Osteoblast (primary cell): ENCODE results near the gene FOXD4L3. TPM values are rescaled to one million over a fixed set of nuclear protein-coding genes. Genes with fewer than 3 reads are reported as not detected.
"Not testable (repeated sequence)": the region's sequence is repeated elsewhere in the genome, so short reads cannot be mapped to it uniquely, and the experiment has no call there.

Experiments used
- DNase-seq: peaks from one replicate; pipeline ENCODE4 v3.0.0; 2011; ENCODE audit warnings: low spot score, mixed read lengths; ENCODE audit not compliant: insufficient read length; ENCODE audit errors: missing footprints
- H2AFZ ChIP-seq: 2 replicates; pipeline ENCODE4 v1.6.0; 2011; ENCODE audit warnings: mild to moderate bottlenecking, low read length
- H3K27ac ChIP-seq: 2 replicates; pipeline ENCODE4 v1.5.1; 2011; ENCODE audit warnings: mild to moderate bottlenecking, low read depth, low read length, moderate library complexity
- H3K27me3 ChIP-seq: 2 replicates; pipeline ENCODE4 v1.6.0; 2012; ENCODE audit warnings: mild to moderate bottlenecking, control low read depth, inconsistent platforms, low read length, moderate library complexity; ENCODE audit not compliant: insufficient read depth
- H3K36me3 ChIP-seq: 2 replicates; pipeline ENCODE4 v1.5.1; 2011; ENCODE audit warnings: mild to moderate bottlenecking, low read length, control low read depth, moderate library complexity; ENCODE audit not compliant: insufficient read depth
- H3K4me1 ChIP-seq: 2 replicates; pipeline ENCODE4 v1.5.1; 2011; ENCODE audit warnings: mild to moderate bottlenecking, low read length, control low read depth, moderate library complexity; ENCODE audit not compliant: insufficient read depth
- H3K4me2 ChIP-seq: 2 replicates; pipeline ENCODE4 v1.6.0; 2011; ENCODE audit warnings: mild to moderate bottlenecking, low read length; ENCODE audit not compliant: insufficient read depth
- H3K4me3 ChIP-seq: fragments of 200-600 bp; sonication (generic); 3 replicates; pipeline ENCODE4 v1.5.1; 2012; ENCODE audit warnings: mild to moderate bottlenecking, low read length, inconsistent platforms; ENCODE audit not compliant: insufficient read depth
- H3K79me2 ChIP-seq: 2 replicates; pipeline ENCODE4 v1.6.0; 2012; ENCODE audit warnings: mild to moderate bottlenecking, low read length, control low read depth, inconsistent platforms; ENCODE audit not compliant: insufficient read depth
- H3K9me3 ChIP-seq: 2 replicates; pipeline ENCODE4 v1.5.1; 2011; ENCODE audit warnings: low read depth, low read length, control low read depth
- H4K20me1 ChIP-seq: 2 replicates; pipeline ENCODE4 v1.6.0; 2012; ENCODE audit warnings: mild to moderate bottlenecking, low read length, control low read depth; ENCODE audit not compliant: insufficient read depth
- total RNA-seq: library from RNA; depleted of rRNA; stranded (reverse); fragments of >200 nt; gene quantifications from 2 replicates; pipeline ENCODE4 v1.2.3, GENCODE V29; 2012

The FOXD4L3 gene
- total RNA-seq, 1 donor = not detected

- not testable (repeated sequence) for H2AFZ ChIP-seq, H3K36me3 ChIP-seq, H3K4me2 ChIP-seq, H3K4me3 ChIP-seq, H3K27me3 ChIP-seq, DNase-seq, H3K79me2 ChIP-seq, H3K4me1 ChIP-seq, H3K9me3 ChIP-seq, H3K27ac ChIP-seq, H4K20me1 ChIP-seq
Measured at GRCh38 chr9:68311208-68311607, 8.5 kb downstream of the FOXD4L3 start.

- not testable (repeated sequence) for H3K4me1 ChIP-seq, H3K4me3 ChIP-seq, H4K20me1 ChIP-seq, H3K27ac ChIP-seq, H3K36me3 ChIP-seq, H3K79me2 ChIP-seq, DNase-seq, H3K9me3 ChIP-seq, H2AFZ ChIP-seq, H3K4me2 ChIP-seq, H3K27me3 ChIP-seq
Measured at GRCh38 chr9:68318209-68318608, 15.5 kb downstream of the FOXD4L3 start.

GRCh38 chr9:68323749-68324148, 21.1 kb downstream of the FOXD4L3 start:
- DNase-seq, H3K4me2 ChIP-seq, H3K4me1 ChIP-seq: not testable (repeated sequence)

GRCh38 chr9:68324518-68324917, 21.9 kb downstream of the FOXD4L3 start:
- not testable (repeated sequence) for H3K4me2 ChIP-seq, H4K20me1 ChIP-seq, H3K27ac ChIP-seq, DNase-seq, H3K27me3 ChIP-seq, H3K79me2 ChIP-seq, H3K36me3 ChIP-seq, H2AFZ ChIP-seq, H3K4me1 ChIP-seq, H3K9me3 ChIP-seq, H3K4me3 ChIP-seq

More at GRCh38 chr9:68323749-68324148, 21.1 kb downstream of the FOXD4L3 start:
- H3K27ac ChIP-seq, H4K20me1 ChIP-seq, H3K4me3 ChIP-seq, H3K27me3 ChIP-seq, H3K36me3 ChIP-seq, H3K9me3 ChIP-seq, H3K79me2 ChIP-seq, H2AFZ ChIP-seq: not testable (repeated sequence)

- H3K36me3 ChIP-seq, H3K27ac ChIP-seq, H4K20me1 ChIP-seq, H3K4me3 ChIP-seq, DNase-seq, H3K79me2 ChIP-seq, H2AFZ ChIP-seq, H3K9me3 ChIP-seq, H3K4me1 ChIP-seq, H3K27me3 ChIP-seq, H3K4me2 ChIP-seq: not testable (repeated sequence)
Measured at GRCh38 chr9:68329106-68329505, 26.4 kb downstream of the FOXD4L3 start.

- DNase-seq, H3K4me1 ChIP-seq, H3K36me3 ChIP-seq, H3K27me3 ChIP-seq, H3K27ac ChIP-seq, H3K4me3 ChIP-seq, H4K20me1 ChIP-seq, H2AFZ ChIP-seq, H3K79me2 ChIP-seq, H3K9me3 ChIP-seq, H3K4me2 ChIP-seq: not testable (repeated sequence)
Measured at GRCh38 chr9:68330531-68331173, 28.0 kb downstream of the FOXD4L3 start.

GRCh38 chr9:68332122-68332521, 29.5 kb downstream of the FOXD4L3 start:
- H3K9me3 ChIP-seq, H3K27ac ChIP-seq, H3K27me3 ChIP-seq, H4K20me1 ChIP-seq, H2AFZ ChIP-seq, H3K4me1 ChIP-seq, H3K79me2 ChIP-seq, H3K4me3 ChIP-seq, DNase-seq, H3K36me3 ChIP-seq, H3K4me2 ChIP-seq: not testable (repeated sequence)

GRCh38 chr9:68335935-68336334, 33.3 kb downstream of the FOXD4L3 start:
- not testable (repeated sequence) for H3K79me2 ChIP-seq, H3K9me3 ChIP-seq, H3K4me3 ChIP-seq

GRCh38 chr9:68336639-68337339, 34.1 kb downstream of the FOXD4L3 start:
- not testable (repeated sequence) for H3K9me3 ChIP-seq, H3K36me3 ChIP-seq, H3K4me3 ChIP-seq, H2AFZ ChIP-seq, H3K4me1 ChIP-seq, H3K4me2 ChIP-seq, H3K27ac ChIP-seq, DNase-seq, H3K27me3 ChIP-seq, H4K20me1 ChIP-seq, H3K79me2 ChIP-seq

More at GRCh38 chr9:68335935-68336334, 33.3 kb downstream of the FOXD4L3 start:
- H3K36me3 ChIP-seq, H3K4me1 ChIP-seq, DNase-seq, H2AFZ ChIP-seq, H4K20me1 ChIP-seq, H3K4me2 ChIP-seq, H3K27ac ChIP-seq, H3K27me3 ChIP-seq: not testable (repeated sequence)
